Panc1 (cell line): ENCODE data around the gene MRPL10. TPM values are rescaled to one million over a fixed set of nuclear protein-coding genes. Genes with fewer than 3 reads are reported as not detected.

ENCODE experiments used
- ATAC-seq: fragments of 200-7000 bp; cut with Tn5 transposase; 2 replicates; pipeline ENCODE4 v1.9.1; 2020; ENCODE audit warnings: mild to moderate bottlenecking, moderate library complexity
- BruUV-seq: library from RNA; stranded (reverse); fragments of 400-500 nt; replicated peaks from 2 replicates; lab custom pipeline; 2021; lab: Mats Ljungman, UMichigan
- CTCF ChIA-PET: fragments of 300-600 bp; sonication (Branson Sonifier 250); formaldehyde crosslinking; loops from one replicate; lab custom pipeline; 2022; ENCODE audit warnings: antibody characterized with exemption; lab: Charles Lee
- POLR2A ChIA-PET: fragments of 300-600 bp; sonication (Branson Sonifier 250); formaldehyde crosslinking; loops from one replicate; lab custom pipeline; 2022; ENCODE audit warnings: antibody characterized with exemption; lab: Charles Lee
- DNase-seq: peaks from one replicate; pipeline ENCODE4 v3.0.0-alpha.2; 2010; ENCODE audit warnings: low read depth, low spot score
- H3K27ac ChIP-seq: 2 replicates; pipeline ENCODE4 v1.5.1; 2011; ENCODE audit warnings: mild to moderate bottlenecking, low read length, inconsistent platforms
- H3K27me3 ChIP-seq: fragments of 200-500 bp; sonication (Bioruptor generic); 2 replicates; pipeline ENCODE4 v1.6.0; 2014; ENCODE audit warnings: low read length, inconsistent platforms; ENCODE audit not compliant: control insufficient read depth, insufficient read depth
- H3K36me3 ChIP-seq: fragments of 200-500 bp; sonication (Bioruptor generic); 2 replicates; pipeline ENCODE4 v1.5.1; 2014; ENCODE audit warnings: inconsistent platforms, mild to moderate bottlenecking, low read length, moderate library complexity; ENCODE audit not compliant: control insufficient read depth, insufficient read depth
- H3K4me1 ChIP-seq: 2 replicates; pipeline ENCODE4 v1.5.1; 2011; ENCODE audit warnings: inconsistent platforms, mild to moderate bottlenecking, low read length, moderate library complexity; ENCODE audit not compliant: control insufficient read depth, insufficient read depth
- H3K4me3 ChIP-seq, 2 experiments: 2 replicates each; pipeline ENCODE4 v1.5.1; 2011 to 2012; ENCODE audit warnings: low read depth in 2 of 2, low read length in 2 of 2, mild to moderate bottlenecking in 2 of 2, inconsistent platforms in 1 of 2, moderate library complexity in 1 of 2
- H3K9me3 ChIP-seq: fragments of 200-500 bp; sonication (Bioruptor generic); 2 replicates; pipeline ENCODE4 v1.5.1; 2014; ENCODE audit warnings: low read depth, mild to moderate bottlenecking, inconsistent platforms, low read length, moderate library complexity; ENCODE audit not compliant: control insufficient read depth, insufficient read depth
- CTCF ChIP-seq: fragments of 450-650 bp; IDR thresholded peaks from 2 replicates; pipeline ENCODE4 v1.5.1; 2017; ENCODE audit warnings: mild to moderate bottlenecking
- POLR2AphosphoS5 ChIP-seq: IDR thresholded peaks from 2 replicates; pipeline ENCODE4 v1.6.1; 2012; ENCODE audit warnings: mild to moderate bottlenecking, low read depth, low read length, moderate library complexity
- REST ChIP-seq, 2 experiments: IDR thresholded peaks; 2 replicates each; pipeline ENCODE4 v1.6.1; 2011 to 2012; ENCODE audit warnings: low read depth in 2 of 2, control low read depth in 1 of 2, low read length in 1 of 2, mild to moderate bottlenecking in 1 of 2, moderate library complexity in 1 of 2; ENCODE audit not compliant: insufficient read depth in 1 of 2
- SIN3A ChIP-seq: IDR thresholded peaks from 2 replicates; pipeline ENCODE4 v1.6.1; 2012; ENCODE audit warnings: low read depth, mild to moderate bottlenecking, low read length, moderate library complexity, borderline replicate concordance; ENCODE audit not compliant: insufficient read depth
- TCF7L2 ChIP-seq: IDR thresholded peaks from 2 replicates; pipeline ENCODE4 v1.6.1; 2011; ENCODE audit warnings: mild to moderate bottlenecking, low read depth, low read length, inconsistent platforms
- in situ Hi-C: cut with HindIII; loops from 2 replicates; pipeline ENCODE4 v1.10.0; 2016; ENCODE audit warnings: low sequenced_read_pairs, low pct_unique_long_range_greater_than_20kb
- intact Hi-C: fragments of 100-400 bp; cut with micrococcal nuclease; formaldehyde crosslinking; loops from one replicate; pipeline ENCODE4 v1.10.0; 2022; ENCODE audit not compliant: unreplicated experiment
- total RNA-seq: library from RNA; stranded (reverse); gene quantifications from one replicate; pipeline ENCODE4 v1.2.1, GENCODE V29; 2021; ENCODE audit not compliant: unreplicated experiment

MRPL10 gene
- total RNA-seq, 1 experiment from 2014 or later: 41.9 TPM

DNA sequence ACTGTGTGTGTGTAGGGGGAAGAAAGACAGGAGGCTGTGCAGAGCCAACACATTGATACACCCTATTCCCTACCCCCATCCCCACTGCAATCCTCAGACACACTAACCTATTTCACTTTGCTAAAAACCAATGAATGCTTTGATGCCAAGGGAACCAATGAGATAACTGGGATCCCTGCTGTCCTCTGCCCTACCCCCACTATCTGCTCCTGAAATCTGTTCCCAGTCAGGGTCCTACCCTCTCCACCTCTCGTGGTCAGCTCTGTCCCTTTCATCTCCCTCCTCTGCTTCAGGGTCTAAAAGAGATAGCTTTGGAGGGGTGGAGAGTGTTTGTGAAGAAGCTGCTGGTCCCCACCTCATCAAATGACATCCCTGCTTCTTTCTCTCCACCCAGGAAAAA, 38.7 kb upstream of the MRPL10 start:
- intact Hi-C loops: no loop called here
- Histone ChIP-seq H3K36me3 (no peaks in the 10 kb centered on the region), H3K27me3 (no peaks in the 10 kb centered on the region), H3K4me3 (no peak overlapping the region), H3K27ac (no peak overlapping the region), H3K4me1 (peaks cover 2% of the 10 kb centered on the region; the same call in 1 of the 2 replicates), H3K9me3 (no peaks in the 10 kb centered on the region)
- in situ Hi-C loops: no loop called here
- DNase-seq (no peak), ATAC-seq (no peak)
- ChIA-PET CTCF (interaction anchor here (0.7 kb wide), 1 partner anchor 26 kb away, joined by 3 read pairs; no protein-coding TSS in a partner anchor), POLR2A (no interaction called here)
- no TSS peak for BruUV-seq
- no peak for TF ChIP-seq TCF7L2
- TF ChIP-seq CTCF: no peak
- TF ChIP-seq POLR2AphosphoS5: no peak
- TF ChIP-seq REST (IDR thresholded peaks at IDR 0.05; ENCODE audit: insufficient read depth in 1 of 2, low read depth in 2 of 2, low read length in 1 of 2): no peak
- no peak for TF ChIP-seq SIN3A

- Histone ChIP-seq H3K4me3 (no peak overlapping the region), H3K9me3 (no peaks in the 10 kb centered on the region), H3K27ac (no peak overlapping the region), H3K36me3 (no peaks in the 10 kb centered on the region), H3K4me1 (0 out of 2 replicates have a peak, but pooled peaks cover 5% of the 10 kb centered on the region), H3K27me3 (no peaks in the 10 kb centered on the region)
- DNase-seq (no peak), ATAC-seq (no peak; the same call in 1 of the 2 replicates)
- TF ChIP-seq REST (IDR thresholded peaks at IDR 0.05; ENCODE audit: insufficient read depth in 1 of 2, low read depth in 2 of 2, low read length in 1 of 2) (no peak), TCF7L2 (no peak), POLR2AphosphoS5 (no peak)
- ChIA-PET CTCF (no interaction called here), POLR2A (no interaction called here)
- in situ Hi-C loops (no loop called here), intact Hi-C loops (no loop called here)
- no TSS peak for BruUV-seq
Observed at GRCh38 chr17:47869114-47869513, 37.8 kb upstream of the MRPL10 start.
